T-helper 2 cell treated with Interferon-gamma antibody and Interleukin-4, amounts not matched to agents 5 μg/mL and 100 μg/mL, for 36 hours (primary cell): Measurements from ENCODE around the gene PLOD2.

ENCODE experiments used
- DNase-seq: peaks from one replicate; pipeline ENCODE4 v3.0.0; 2021; ENCODE audit warnings: low spot score
- H3K27ac Mint-ChIP-seq: one replicate; pipeline ENCODE4 v1.8.0; 2021; ENCODE audit warnings: mild to moderate bottlenecking, mixed read lengths
- H3K27me3 Mint-ChIP-seq: one replicate; pipeline ENCODE4 v1.8.0; 2021; ENCODE audit warnings: low read depth, mixed read lengths
- H3K36me3 Mint-ChIP-seq: one replicate; pipeline ENCODE4 v1.8.0; 2021; ENCODE audit warnings: low read depth, mixed read lengths
- H3K4me1 Mint-ChIP-seq: one replicate; pipeline ENCODE4 v1.8.0; 2021; ENCODE audit warnings: low read depth, mixed read lengths
- H3K4me3 Mint-ChIP-seq: one replicate; pipeline ENCODE4 v1.8.0; 2022; ENCODE audit warnings: mild to moderate bottlenecking, moderate library complexity, mixed read lengths
- H3K9me3 Mint-ChIP-seq: one replicate; pipeline ENCODE4 v1.8.0; 2021; ENCODE audit warnings: mixed read lengths

Gene PLOD2

DNA sequence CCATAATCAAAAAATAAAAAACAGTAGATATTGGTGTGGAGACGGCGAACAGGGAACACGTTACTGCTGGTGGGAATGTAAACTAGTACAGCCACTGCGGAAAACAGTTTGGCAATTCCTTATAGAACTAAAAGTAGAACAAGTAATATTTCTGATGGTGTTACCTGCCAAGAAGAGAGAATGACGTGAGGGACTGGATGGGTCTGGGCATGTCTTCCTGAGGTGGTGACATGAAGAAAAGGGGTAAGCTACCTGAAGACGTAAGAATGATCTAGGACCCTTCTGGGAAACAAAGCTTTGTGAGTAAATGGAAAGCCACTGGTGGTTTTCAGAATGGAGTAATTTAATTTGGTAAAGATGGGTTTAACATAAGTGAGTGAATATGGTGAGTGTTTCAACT lies 19.4 kb upstream of the PLOD2 start:
- Mint-ChIP-seq H3K9me3 (no peaks in the 10 kb centered on the region), H3K4me1 (no peaks in the 10 kb centered on the region), H3K27me3 (no peaks in the 10 kb centered on the region), H3K27ac (no peak overlapping the region), H3K4me3 (no peak overlapping the region), H3K36me3 (no peaks in the 10 kb centered on the region)
- no peak for DNase-seq

DNA sequence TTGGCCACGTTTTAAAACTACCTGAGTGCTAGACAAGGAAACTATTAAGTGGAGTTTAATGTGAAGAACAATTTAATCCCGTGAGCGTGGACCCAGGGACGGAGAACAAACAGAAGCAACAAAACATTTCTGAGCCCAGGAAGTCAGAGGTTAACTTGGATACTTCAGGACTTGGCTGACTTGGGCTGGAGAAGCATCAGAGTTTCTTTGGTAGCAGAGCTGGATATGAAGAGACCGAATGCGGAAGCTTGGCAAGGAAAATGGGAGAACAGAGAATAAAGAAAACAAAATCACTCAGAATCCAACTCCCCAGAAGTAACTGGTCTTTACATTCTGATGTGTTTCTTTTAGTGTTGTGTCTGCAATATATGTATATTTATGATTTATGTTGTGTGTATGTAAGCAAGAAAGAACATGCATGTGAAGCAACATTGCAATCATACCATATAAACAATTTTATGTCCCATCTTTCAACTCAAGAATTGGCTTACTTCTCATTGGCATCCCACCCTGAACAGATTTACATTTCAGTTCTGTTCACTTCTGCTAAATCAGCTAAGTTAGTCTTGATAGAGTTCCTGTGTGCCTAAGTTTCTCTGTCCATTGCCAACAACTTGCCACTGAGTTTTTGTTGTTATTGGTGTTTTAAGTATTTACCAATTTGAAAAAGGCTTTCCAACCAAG lies 17.2 kb upstream of the PLOD2 start:
- H3K27ac Mint-ChIP-seq, result no peak overlapping the region
- no peaks in the 10 kb centered on the region for H3K36me3 Mint-ChIP-seq
- H3K4me3 Mint-ChIP-seq, result no peak overlapping the region
- DNase-seq, result no peak
- H3K9me3 Mint-ChIP-seq, result no peaks in the 10 kb centered on the region
- no peaks in the 10 kb centered on the region for H3K4me1 Mint-ChIP-seq
- no peaks in the 10 kb centered on the region for H3K27me3 Mint-ChIP-seq

DNA sequence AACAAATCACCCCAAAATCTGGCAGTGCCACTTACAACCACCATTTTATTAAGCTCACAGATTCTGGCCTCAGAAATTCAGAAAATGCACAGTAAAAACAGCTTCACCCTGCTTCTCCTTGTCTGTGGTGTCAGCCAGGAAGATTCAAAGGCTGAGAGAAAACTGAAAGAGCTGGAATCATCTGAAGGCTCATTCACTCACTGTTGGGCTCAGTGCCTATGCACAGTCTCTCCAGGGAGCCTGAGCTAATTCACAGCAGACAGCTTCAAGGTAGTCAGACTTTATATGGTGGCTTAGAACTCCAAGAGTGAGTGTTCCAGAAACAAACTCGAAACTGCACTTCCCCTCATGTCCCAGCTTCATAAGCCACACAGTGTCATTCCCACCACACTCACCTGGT lies 16.5 kb upstream of the PLOD2 start:
- no peaks in the 10 kb centered on the region for H3K27me3 Mint-ChIP-seq
- H3K4me1 Mint-ChIP-seq, result no peaks in the 10 kb centered on the region

GRCh38 chr3:146177072-146177471 lies 16.1 kb upstream of the PLOD2 start:
- Mint-ChIP-seq H3K4me1 (no peaks in the 10 kb centered on the region), H3K27me3 (no peaks in the 10 kb centered on the region), H3K36me3 (no peaks in the 10 kb centered on the region), H3K9me3 (no peaks in the 10 kb centered on the region), H3K4me3 (no peak overlapping the region), H3K27ac (no peak overlapping the region)
- no peak for DNase-seq

More for the DNA sequence above, 16.5 kb upstream of the PLOD2 start:
- no peak for DNase-seq
- Mint-ChIP-seq H3K4me3 (no peak overlapping the region), H3K36me3 (no peaks in the 10 kb centered on the region), H3K9me3 (no peaks in the 10 kb centered on the region), H3K27ac (no peak overlapping the region)

- Mint-ChIP-seq H3K27ac (no peak overlapping the region), H3K36me3 (no peaks in the 10 kb centered on the region), H3K9me3 (no peaks in the 10 kb centered on the region), H3K4me1 (no peaks in the 10 kb centered on the region), H3K27me3 (no peaks in the 10 kb centered on the region), H3K4me3 (no peak overlapping the region)
- DNase-seq, result no peak
Measured at GRCh38 chr3:146172586-146172985, 11.6 kb upstream of the PLOD2 start.

GRCh38 chr3:146170591-146170990 lies 9.6 kb upstream of the PLOD2 start:
- no peaks in the 10 kb centered on the region for H3K36me3 Mint-ChIP-seq
- H3K27ac Mint-ChIP-seq, result no peak overlapping the region
- no peak overlapping the region for H3K4me3 Mint-ChIP-seq
- H3K9me3 Mint-ChIP-seq, result no peaks in the 10 kb centered on the region
- H3K4me1 Mint-ChIP-seq, result no peaks in the 10 kb centered on the region
- peaks cover under 1% of the 10 kb centered on the region for H3K27me3 Mint-ChIP-seq
- no peak for DNase-seq

DNA sequence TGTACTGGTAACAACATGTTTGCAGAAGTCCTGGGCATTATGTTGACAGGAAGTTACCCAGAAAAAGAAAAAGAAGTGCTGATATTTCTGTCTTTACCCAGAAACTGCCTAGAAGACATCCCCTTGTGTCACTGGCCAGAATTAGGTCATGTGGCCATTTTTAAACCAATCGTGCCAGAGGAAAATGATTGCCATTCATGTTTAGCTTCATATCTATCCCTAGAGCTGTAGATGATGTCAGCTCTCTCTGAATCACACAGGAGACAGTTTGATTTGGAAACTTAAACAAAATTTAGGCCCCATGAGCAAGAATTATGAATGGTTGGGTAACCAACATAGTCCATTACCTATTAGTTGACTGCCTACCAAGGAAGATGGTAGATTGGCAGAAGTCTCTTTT lies 8.9 kb upstream of the PLOD2 start:
- no peaks in the 10 kb centered on the region for H3K4me1 Mint-ChIP-seq
- peaks cover 7% of the 10 kb centered on the region for H3K27me3 Mint-ChIP-seq
- no peak for DNase-seq
- H3K27ac Mint-ChIP-seq, result no peak overlapping the region
- H3K9me3 Mint-ChIP-seq, result no peaks in the 10 kb centered on the region
- H3K4me3 Mint-ChIP-seq, result no peak overlapping the region
- no peaks in the 10 kb centered on the region for H3K36me3 Mint-ChIP-seq

DNA sequence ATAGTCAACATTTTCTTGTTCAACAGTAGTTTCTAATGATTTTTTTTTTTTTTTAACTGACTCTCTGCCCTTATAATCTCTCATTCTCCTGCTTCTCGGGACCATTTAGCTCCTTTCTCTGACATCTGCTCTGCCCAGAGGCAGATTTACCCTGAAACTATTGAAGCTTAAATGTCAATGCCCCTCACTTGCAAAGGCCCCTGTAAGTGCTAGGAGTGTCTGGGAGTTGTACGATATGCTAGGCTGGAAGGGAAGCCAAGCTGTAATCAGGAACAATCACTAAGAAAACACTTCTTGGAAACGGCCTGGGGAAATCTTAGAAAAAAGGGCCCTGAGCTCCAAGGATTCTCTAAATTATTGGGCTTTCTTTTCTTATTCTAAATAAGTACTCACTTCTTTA lies 5.8 kb upstream of the PLOD2 start:
- Mint-ChIP-seq H3K27ac (no peak overlapping the region), H3K4me1 (no peaks in the 10 kb centered on the region), H3K36me3 (no peaks in the 10 kb centered on the region), H3K9me3 (no peaks in the 10 kb centered on the region), H3K27me3 (peaks cover 24% of the 10 kb centered on the region), H3K4me3 (no peak overlapping the region)
- no peak for DNase-seq

DNA sequence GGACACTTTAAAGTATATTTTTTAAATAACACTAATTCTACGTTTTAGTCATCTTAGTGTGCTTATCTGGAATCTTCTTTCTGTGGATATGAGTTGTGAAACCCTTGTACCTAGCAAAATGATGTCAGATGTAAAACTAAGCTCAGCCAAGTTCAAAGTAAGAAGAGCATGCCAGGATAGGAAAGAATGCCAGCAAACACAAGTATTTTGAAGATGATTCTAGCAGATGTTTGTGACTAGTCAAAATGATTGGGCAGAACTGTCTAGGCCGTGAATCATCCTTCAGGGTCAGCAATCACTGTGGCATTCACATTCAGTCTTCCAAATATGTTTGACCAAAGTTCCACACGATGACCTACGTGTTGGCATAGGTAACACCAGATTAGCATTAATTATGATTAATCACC lies 5.4 kb upstream of the PLOD2 start:
- H3K27ac Mint-ChIP-seq, result no peak overlapping the region
- H3K9me3 Mint-ChIP-seq, result no peaks in the 10 kb centered on the region
- H3K27me3 Mint-ChIP-seq, result peaks cover 28% of the 10 kb centered on the region
- no peak overlapping the region for H3K4me3 Mint-ChIP-seq
- no peak for DNase-seq
- no peaks in the 10 kb centered on the region for H3K36me3 Mint-ChIP-seq
- H3K4me1 Mint-ChIP-seq, result peaks cover 1% of the 10 kb centered on the region

DNA sequence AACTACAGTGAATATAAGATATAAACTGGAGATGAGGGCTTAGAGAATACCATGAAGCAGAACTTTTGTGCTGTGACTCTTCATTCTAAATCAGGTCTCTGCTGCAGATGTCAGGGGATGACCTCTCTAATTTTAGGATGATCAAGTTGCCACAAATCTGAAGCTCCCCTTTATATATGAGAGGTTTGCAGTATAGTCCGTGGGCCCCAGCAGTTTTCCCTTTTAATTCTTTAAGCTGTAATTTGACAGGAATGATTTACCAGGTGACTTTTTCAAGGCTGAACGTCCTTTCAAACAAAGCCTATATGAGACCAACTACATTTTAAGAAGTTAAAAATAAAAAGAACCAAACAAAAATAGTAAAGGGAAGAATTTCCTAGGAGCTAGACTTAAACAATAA lies 4.9 kb upstream of the PLOD2 start:
- H3K36me3 Mint-ChIP-seq, result no peaks in the 10 kb centered on the region
- peaks cover 1% of the 10 kb centered on the region for H3K4me1 Mint-ChIP-seq
- peaks cover 31% of the 10 kb centered on the region for H3K27me3 Mint-ChIP-seq
- DNase-seq, result no peak
- H3K27ac Mint-ChIP-seq, result no peak overlapping the region
- H3K9me3 Mint-ChIP-seq, result no peaks in the 10 kb centered on the region
- no peak overlapping the region for H3K4me3 Mint-ChIP-seq

GRCh38 chr3:146164971-146165769 lies 4.2 kb upstream of the PLOD2 start:
- H3K4me1 Mint-ChIP-seq, result peaks cover 4% of the 10 kb centered on the region
- H3K27ac Mint-ChIP-seq, result no peak overlapping the region
- H3K9me3 Mint-ChIP-seq, result no peaks in the 10 kb centered on the region
- H3K36me3 Mint-ChIP-seq, result no peaks in the 10 kb centered on the region
- DNase-seq, result no peak
- H3K4me3 Mint-ChIP-seq, result no peak overlapping the region
- peaks cover 35% of the 10 kb centered on the region for H3K27me3 Mint-ChIP-seq

- Mint-ChIP-seq H3K4me1 (peaks cover 7% of the 10 kb centered on the region), H3K27ac (no peak overlapping the region), H3K36me3 (no peaks in the 10 kb centered on the region), H3K9me3 (no peaks in the 10 kb centered on the region), H3K27me3 (peaks cover 42% of the 10 kb centered on the region), H3K4me3 (no peak overlapping the region)
- DNase-seq, result no peak
Measured at GRCh38 chr3:146164506-146164905, 3.5 kb upstream of the PLOD2 start.

- Mint-ChIP-seq H3K27ac (no peak overlapping the region), H3K9me3 (no peaks in the 10 kb centered on the region), H3K27me3 (peaks cover 45% of the 10 kb centered on the region), H3K36me3 (no peaks in the 10 kb centered on the region), H3K4me3 (no peak overlapping the region), H3K4me1 (peaks cover 7% of the 10 kb centered on the region)
- no peak for DNase-seq
Measured at GRCh38 chr3:146164071-146164470, 3.1 kb upstream of the PLOD2 start.

DNA sequence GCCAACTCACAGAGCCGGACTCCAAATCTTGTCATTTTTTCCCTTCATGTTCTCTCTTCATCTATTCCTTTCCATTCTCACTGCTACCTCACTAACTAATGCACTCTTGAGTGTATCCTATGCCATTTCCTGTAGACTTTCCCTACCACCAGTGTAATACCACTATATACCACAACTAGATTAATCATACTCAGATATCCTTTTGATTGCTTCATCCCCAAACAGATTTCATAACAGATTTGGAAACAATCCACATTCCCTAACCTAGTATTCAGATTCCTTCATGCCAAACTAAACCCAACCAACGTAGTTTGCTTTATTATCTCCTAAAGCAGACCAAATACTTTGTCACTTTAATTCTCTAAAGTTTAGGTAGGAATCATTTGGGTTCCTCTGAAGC lies 2.6 kb upstream of the PLOD2 start:
- Mint-ChIP-seq H3K27me3 (peaks cover 50% of the 10 kb centered on the region), H3K9me3 (no peaks in the 10 kb centered on the region), H3K4me3 (no peak overlapping the region), H3K4me1 (peaks cover 7% of the 10 kb centered on the region), H3K36me3 (no peaks in the 10 kb centered on the region), H3K27ac (no peak overlapping the region)
- no peak for DNase-seq
